Purkinje cell (primary cell): ENCODE data around the gene CCDC187. TPM values are rescaled to one million over a fixed set of nuclear protein-coding genes. Genes with fewer than 3 reads are reported as not detected.

ENCODE experiments used
- polyA plus RNA-seq: library from polyadenylated mRNA; unstranded; fragments of >200 nt; fragmentation: Nextera tagmentation; gene quantifications from 2 replicates; pipeline ENCODE4 v1.2.1, GENCODE V29; 2014

CCDC187 gene
- polyA plus RNA-seq = not detected in 2 replicates

GRCh38 chr9:136303825-136304416 lies at the start of gene CCDC187:
Gene CCDC187, minus strand, starts transcription at chr9:136304094. Its CDS starts 264 bp downstream, at chr9:136303830.

GRCh38 chr9:136327304-136327974 lies 23.5 kb upstream of the CCDC187 start, which contains the start of gene GPSM1:
Gene GPSM1, plus strand, starts transcription at chr9:136327539. Its CDS starts 157 bp downstream, at chr9:136327696.

GRCh38 chr9:136245219-136246150 lies 58.4 kb downstream of the CCDC187 start, which contains the start of gene QSOX2:
Gene QSOX2, minus strand, starts transcription at chr9:136245812. Its CDS starts 9 bp downstream, at chr9:136245803.

GRCh38 chr9:136204838-136205706 lies 98.8 kb downstream of the CCDC187 start, which contains the start of gene LHX3:
Gene LHX3, minus strand, starts transcription at chr9:136205128. Its CDS starts 116 bp downstream, at chr9:136205012.

Other genes starting within 250 kb of the CCDC187 start
- 4.7 and 6.2 TPM in 2 replicates for gene NACC2, start 208.8 kb downstream of the CCDC187 start, polyA plus RNA-seq
- 0.36 and 0.52 TPM in 2 replicates for gene TMEM250, start 185.2 kb downstream of the CCDC187 start, polyA plus RNA-seq
- gene LHX3, start 99.0 kb downstream of the CCDC187 start, polyA plus RNA-seq = not detected in 2 replicates
- 4.1 and 6.8 TPM in 2 replicates for gene QSOX2, start 58.3 kb downstream of the CCDC187 start, polyA plus RNA-seq
- 1.1 TPM in 1 of 2 replicates, not detected in the other for gene GPSM1, start 23.4 kb upstream of the CCDC187 start, polyA plus RNA-seq
- 0.62 and 1.5 TPM in 2 replicates for gene DNLZ, start 59.6 kb upstream of the CCDC187 start, polyA plus RNA-seq
- not detected in 2 replicates for gene CARD9, start 69.6 kb upstream of the CCDC187 start, polyA plus RNA-seq
- gene SNAPC4, start 96.1 kb upstream of the CCDC187 start, polyA plus RNA-seq = 0.55 and 0.71 TPM in 2 replicates
- gene ENTR1, start 106.5 kb upstream of the CCDC187 start, polyA plus RNA-seq = 0.69 and 3.4 TPM in 2 replicates
- gene PMPCA, start 106.6 kb upstream of the CCDC187 start, polyA plus RNA-seq = 7.9 and 11.1 TPM in 2 replicates
- 0.38 and 1.9 TPM in 2 replicates for gene INPP5E, start 135.8 kb upstream of the CCDC187 start, polyA plus RNA-seq
- gene SEC16A, start 178.9 kb upstream of the CCDC187 start, polyA plus RNA-seq = 8.1 and 10.7 TPM in 2 replicates
- gene NOTCH1, start 242.0 kb upstream of the CCDC187 start, polyA plus RNA-seq = 0.03 and 0.08 TPM in 2 replicates